Endothelial cell (in vitro differentiated cells): ENCODE results near the gene TMEM121B. TPM values are rescaled to one million over a fixed set of nuclear protein-coding genes. Genes with fewer than 3 reads are reported as not detected.
A peak's percentile ranks its signal among the peaks of the same experiment; 100 is the strongest.

Source experiments
- DNase-seq: peaks from one replicate; pipeline ENCODE4 v3.0.0; 2021; ENCODE audit warnings: low spot score
- H3K27ac Mint-ChIP-seq: one replicate; pipeline ENCODE4 v1.8.0; 2021; ENCODE audit warnings: mixed read lengths, inconsistent platforms; ENCODE audit not compliant: unreplicated experiment
- H3K27me3 Mint-ChIP-seq: one replicate; pipeline ENCODE4 v1.8.0; 2021; ENCODE audit warnings: mild to moderate bottlenecking, moderate library complexity, mixed read lengths, inconsistent platforms; ENCODE audit not compliant: unreplicated experiment
- H3K36me3 Mint-ChIP-seq: one replicate; pipeline ENCODE4 v1.8.0; 2021; ENCODE audit warnings: mild to moderate bottlenecking, low read depth, mixed read lengths, inconsistent platforms; ENCODE audit not compliant: unreplicated experiment
- H3K4me1 Mint-ChIP-seq: one replicate; pipeline ENCODE4 v1.8.0; 2021; ENCODE audit warnings: mild to moderate bottlenecking, mixed read lengths, inconsistent platforms; ENCODE audit not compliant: unreplicated experiment
- H3K4me3 Mint-ChIP-seq: one replicate; pipeline ENCODE4 v1.8.0; 2021; ENCODE audit warnings: mild to moderate bottlenecking, mixed read lengths, inconsistent platforms; ENCODE audit not compliant: unreplicated experiment
- H3K9me3 Mint-ChIP-seq: one replicate; pipeline ENCODE4 v1.8.0; 2021; ENCODE audit warnings: mixed read lengths, inconsistent platforms; ENCODE audit not compliant: unreplicated experiment
- CTCF ChIP-seq: fragments of 200-600 bp; sonication (generic); IDR thresholded peaks from one replicate; pipeline ENCODE4 v1.5.0; 2021; ENCODE audit warnings: antibody characterized with exemption; ENCODE audit not compliant: unreplicated experiment
- total RNA-seq: library from RNA; stranded (reverse); fragmentation: NEBNext Ultra II Directional; extraction: Animal tissue kit (Norgen Biotek cat#: 25700); gene quantifications from one replicate; pipeline ENCODE4 v1.2.1, GENCODE V29; 2021; ENCODE audit not compliant: unreplicated experiment

Gene TMEM121B
- total RNA-seq, 1 donor from 2014 or later = 62.2 TPM

GRCh38 chr22:17097701-17098100 lies 23.5 kb downstream of the TMEM121B start:
- Mint-ChIP-seq H3K4me1 (peaks cover 16% of the 10 kb centered on the region), H3K27ac (no peak overlapping the region), H3K9me3 (no peaks in the 10 kb centered on the region), H3K27me3 (no peaks in the 10 kb centered on the region), H3K36me3 (peaks cover 41% of the 10 kb centered on the region), H3K4me3 (no peak overlapping the region)
- DNase-seq = no peak
- no peak for TF ChIP-seq CTCF

DNA sequence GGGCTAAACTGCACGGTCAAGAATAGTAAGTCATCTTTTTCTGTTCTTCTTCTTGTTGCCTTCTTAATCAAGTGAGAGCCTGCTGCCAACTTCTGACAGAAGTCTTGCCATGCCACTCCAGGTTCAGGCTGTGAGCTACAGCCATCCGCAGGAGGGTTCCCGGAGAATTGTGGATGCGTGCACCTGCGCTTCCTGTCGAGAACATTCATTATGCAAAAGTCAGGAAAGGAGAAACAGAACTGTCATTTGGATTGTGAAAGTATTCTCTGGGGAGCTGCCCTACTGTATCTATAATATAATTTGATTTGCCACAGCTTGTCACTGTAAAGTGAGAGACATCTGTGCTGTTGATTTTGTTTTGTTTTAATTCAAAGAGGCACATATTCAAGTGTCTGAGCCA lies 24.1 kb downstream of the TMEM121B start:
- H3K27ac Mint-ChIP-seq = no peak overlapping the region
- no peak for TF ChIP-seq CTCF
- H3K4me3 Mint-ChIP-seq = no peak overlapping the region
- peaks cover 36% of the 10 kb centered on the region for H3K36me3 Mint-ChIP-seq
- H3K9me3 Mint-ChIP-seq = no peaks in the 10 kb centered on the region
- peaks cover 20% of the 10 kb centered on the region for H3K4me1 Mint-ChIP-seq
- H3K27me3 Mint-ChIP-seq = no peaks in the 10 kb centered on the region
- DNase-seq = no peak

DNA sequence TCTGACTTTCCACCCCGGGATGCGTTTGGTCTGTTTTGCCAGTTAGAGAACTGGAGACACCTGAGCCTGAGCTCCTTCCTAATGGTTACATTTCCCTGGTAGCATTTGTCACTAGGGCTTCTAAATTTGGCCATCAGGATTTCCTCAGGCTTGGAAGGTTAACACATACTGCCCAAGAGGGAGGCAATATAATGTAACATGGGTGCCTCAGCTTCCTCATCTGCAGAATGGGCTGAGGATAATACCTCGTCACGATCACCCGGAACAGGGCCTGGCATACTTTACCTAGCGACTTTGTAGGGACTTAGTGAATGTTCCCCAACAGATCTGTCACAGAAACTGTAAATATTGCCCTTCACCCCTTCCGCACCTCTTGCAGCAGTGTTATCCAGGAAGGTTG lies 25.1 kb downstream of the TMEM121B start:
- no peaks in the 10 kb centered on the region for H3K9me3 Mint-ChIP-seq
- H3K36me3 Mint-ChIP-seq = peaks cover 26% of the 10 kb centered on the region
- peaks cover 27% of the 10 kb centered on the region for H3K4me1 Mint-ChIP-seq
- DNase-seq = no peak
- H3K4me3 Mint-ChIP-seq = no peak overlapping the region
- TF ChIP-seq CTCF = no peak
- H3K27me3 Mint-ChIP-seq = no peaks in the 10 kb centered on the region
- H3K27ac Mint-ChIP-seq = no peak overlapping the region

GRCh38 chr22:17095538-17095937 lies 25.6 kb downstream of the TMEM121B start:
- no peak overlapping the region for H3K4me3 Mint-ChIP-seq
- TF ChIP-seq CTCF = peak; percentile 61
- DNase-seq = peak; percentile 49
- peaks cover 21% of the 10 kb centered on the region for H3K36me3 Mint-ChIP-seq
- no peak overlapping the region for H3K27ac Mint-ChIP-seq
- no peaks in the 10 kb centered on the region for H3K27me3 Mint-ChIP-seq
- H3K4me1 Mint-ChIP-seq = peaks cover 31% of the 10 kb centered on the region
- H3K9me3 Mint-ChIP-seq = no peaks in the 10 kb centered on the region

GRCh38 chr22:17093081-17093480 lies 28.1 kb downstream of the TMEM121B start:
- H3K4me3 Mint-ChIP-seq = no peak overlapping the region
- no peaks in the 10 kb centered on the region for H3K9me3 Mint-ChIP-seq
- no peak for DNase-seq
- H3K27ac Mint-ChIP-seq = no peak overlapping the region
- peaks cover 26% of the 10 kb centered on the region for H3K4me1 Mint-ChIP-seq
- TF ChIP-seq CTCF = no peak
- peaks cover 2% of the 10 kb centered on the region for H3K27me3 Mint-ChIP-seq
- peaks cover 5% of the 10 kb centered on the region for H3K36me3 Mint-ChIP-seq
